ENCODE data around the gene PLPPR2. TPM values are rescaled to one million over a fixed set of nuclear protein-coding genes. Genes with fewer than 3 reads are reported as not detected.
A peak's percentile ranks its signal among the peaks of the same experiment; 100 is the strongest.

Gene PLPPR2
- total RNA-seq, 2 donors from 2014 or later: 4.8 to 8.0 TPM

DNA sequence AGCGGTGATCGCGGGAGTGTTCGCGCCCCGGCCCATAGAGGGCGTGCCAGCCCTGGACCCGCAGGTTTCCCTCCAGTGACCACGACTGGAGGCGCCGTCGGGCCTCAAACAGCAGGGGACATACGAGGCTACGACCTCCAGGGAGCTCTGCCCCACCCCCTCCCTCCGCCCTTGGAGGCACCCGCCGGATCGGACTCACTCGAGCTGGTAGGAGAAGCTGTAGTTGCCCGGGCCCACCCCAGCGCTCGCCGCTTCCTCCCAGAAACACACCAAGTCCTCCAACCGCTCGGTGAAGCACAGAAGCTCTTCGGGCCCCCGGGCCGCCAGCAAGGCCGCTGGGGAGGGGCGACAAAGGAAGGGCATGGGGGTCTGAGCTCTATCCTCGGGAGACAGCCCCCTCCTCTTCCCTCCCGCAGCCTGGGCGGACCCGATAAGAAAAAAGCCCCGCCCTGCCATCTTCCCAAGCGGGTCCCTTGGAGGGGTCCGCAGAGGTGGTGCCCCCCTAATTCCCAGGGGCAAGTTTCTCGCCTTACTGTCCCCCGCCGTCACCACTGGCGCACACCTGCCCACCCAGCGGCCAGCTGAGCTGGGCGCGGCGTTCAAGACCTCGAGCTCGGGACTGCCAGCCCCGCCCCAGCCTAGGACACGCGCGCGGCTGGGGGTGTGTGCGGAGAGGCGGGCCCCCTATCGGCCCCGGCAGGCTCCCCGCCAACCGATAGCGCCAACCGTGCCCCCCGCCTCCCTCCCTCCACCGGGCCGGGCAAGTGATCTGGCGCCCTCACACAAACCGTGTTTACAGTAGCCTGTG is 27.9 kb downstream of the PLPPR2 start:
- Histone ChIP-seq H3K9ac (ENCODE audit: low read depth in 2 of 2, low read length in 2 of 2) (no peak overlapping the region), H3K36me3 (no peaks in the 10 kb centered on the region), H3K4me1 (peaks cover 9% of the 10 kb centered on the region), H3K9me3 (no peaks in the 10 kb centered on the region), H3K27me3 (no peaks in the 10 kb centered on the region), H3K4me3 (peak overlapping the region; percentile 37), H3K27ac (no peak overlapping the region)
- intact Hi-C loops (cut with DNase I): loop anchor here (5.0 kb wide), 2 partner anchors 64 to 91 kb away; no protein-coding TSS in a partner anchor
- peak; percentile 66 for DNase-seq
- TF ChIP-seq CTCF (IDR thresholded peaks at IDR 0.05): peak; percentile 77

GRCh38 chr19:11383706-11384048 is 28.4 kb downstream of the PLPPR2 start:
- Histone ChIP-seq H3K4me3 (peak overlapping the region; percentile 37), H3K27ac (no peak overlapping the region), H3K36me3 (no peaks in the 10 kb centered on the region), H3K9me3 (no peaks in the 10 kb centered on the region), H3K4me1 (peaks cover 9% of the 10 kb centered on the region), H3K27me3 (no peaks in the 10 kb centered on the region), H3K9ac (ENCODE audit: low read depth in 2 of 2, low read length in 2 of 2) (no peak overlapping the region)
- TF ChIP-seq CTCF (IDR thresholded peaks at IDR 0.05): no peak
- intact Hi-C loops (cut with DNase I): loop anchor here (5.0 kb wide), 2 partner anchors 64 to 91 kb away; no protein-coding TSS in a partner anchor
- DNase-seq: no peak

DNA sequence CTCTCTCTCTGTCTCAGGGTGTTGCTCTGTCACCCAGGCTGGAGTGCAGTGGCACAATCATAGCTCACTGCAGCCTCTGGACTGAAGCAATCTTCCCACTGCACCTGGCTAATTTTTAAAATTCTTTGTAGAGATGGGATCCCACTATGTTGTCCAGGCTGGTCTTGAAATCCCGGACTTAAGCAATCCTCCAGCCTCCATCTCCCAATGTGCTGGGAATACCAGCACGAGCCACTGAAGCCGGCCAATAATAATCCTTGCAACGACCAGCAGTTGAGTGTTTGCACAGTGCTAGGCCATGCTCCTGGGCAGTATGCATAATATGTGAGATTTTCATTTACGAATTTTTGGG is 29.5 kb downstream of the PLPPR2 start:
- no peak for TF ChIP-seq CTCF (IDR thresholded peaks at IDR 0.05)
- Histone ChIP-seq H3K9me3 (no peaks in the 10 kb centered on the region), H3K36me3 (no peaks in the 10 kb centered on the region), H3K4me3 (no peak overlapping the region), H3K27ac (no peak overlapping the region), H3K27me3 (no peaks in the 10 kb centered on the region), H3K4me1 (peaks cover 9% of the 10 kb centered on the region), H3K9ac (ENCODE audit: low read depth in 2 of 2, low read length in 2 of 2) (no peak overlapping the region)
- intact Hi-C loops (cut with DNase I): loop anchor here (5.0 kb wide), 2 partner anchors 63 to 92 kb away; no protein-coding TSS in a partner anchor
- no peak for DNase-seq

GRCh38 chr19:11387162-11388034 is 32.2 kb downstream of the PLPPR2 start:
- intact Hi-C loops (cut with DNase I): no loop called here
- Histone ChIP-seq H3K36me3 (no peaks in the 10 kb centered on the region), H3K4me3 (no peak overlapping the region), H3K4me1 (peaks cover 5% of the 10 kb centered on the region), H3K9me3 (no peaks in the 10 kb centered on the region), H3K9ac (ENCODE audit: low read depth in 2 of 2, low read length in 2 of 2) (no peak overlapping the region), H3K27ac (no peak overlapping the region), H3K27me3 (no peaks in the 10 kb centered on the region)
- DNase-seq: no peak
- TF ChIP-seq CTCF (IDR thresholded peaks at IDR 0.05): no peak

- Histone ChIP-seq H3K4me3 (no peak overlapping the region), H3K27me3 (no peaks in the 10 kb centered on the region), H3K36me3 (no peaks in the 10 kb centered on the region), H3K4me1 (no peaks in the 10 kb centered on the region), H3K9me3 (no peaks in the 10 kb centered on the region), H3K27ac (no peak overlapping the region), H3K9ac (ENCODE audit: low read depth in 2 of 2, low read length in 2 of 2) (no peak overlapping the region)
- intact Hi-C loops (cut with DNase I): no loop called here
- TF ChIP-seq CTCF (IDR thresholded peaks at IDR 0.05): no peak
- DNase-seq: no peak
These were observed 35.1 kb downstream of the PLPPR2 start for GRCh38 chr19:11390359-11390758.

All from colonic mucosa (tissue), 4 donors.